Measurements from ENCODE around the gene CXCL5.
"Not testable (repeated sequence)": the region's sequence is repeated elsewhere in the genome, so short reads cannot be mapped to it uniquely, and the experiment has no call there.

Gene CXCL5

DNA sequence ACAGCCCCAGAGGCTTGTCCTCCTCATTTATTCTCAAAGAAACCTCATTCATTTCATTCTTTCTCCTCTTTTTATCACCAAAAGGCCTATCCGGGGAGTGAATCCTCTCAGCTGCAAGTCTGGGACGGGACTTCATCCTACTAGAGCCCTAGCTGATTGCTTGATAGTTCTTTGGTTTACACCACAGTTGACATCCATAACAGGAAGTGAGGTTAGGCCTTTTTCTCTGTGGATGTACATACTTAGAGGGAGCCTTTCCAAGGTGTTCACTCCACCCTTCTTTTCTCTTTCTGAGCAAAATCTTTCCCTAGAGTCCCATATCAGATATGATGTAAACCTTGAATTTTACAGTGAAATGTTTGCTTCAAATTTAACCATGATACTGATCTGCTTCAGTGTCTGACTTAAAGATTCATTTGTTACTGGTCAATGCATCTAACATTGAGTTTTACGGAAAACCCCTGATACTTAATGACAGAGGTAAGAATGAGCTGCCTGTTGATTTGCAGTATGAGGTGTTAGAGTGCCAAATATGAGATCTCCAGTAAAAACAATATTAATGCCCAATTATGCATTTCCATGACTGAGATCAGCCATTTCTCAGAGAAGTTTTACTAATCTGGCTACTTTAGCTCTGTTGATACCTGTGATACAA is 16.8 kb upstream of the CXCL5 start:
- no peak for FAIRE-seq

DNA sequence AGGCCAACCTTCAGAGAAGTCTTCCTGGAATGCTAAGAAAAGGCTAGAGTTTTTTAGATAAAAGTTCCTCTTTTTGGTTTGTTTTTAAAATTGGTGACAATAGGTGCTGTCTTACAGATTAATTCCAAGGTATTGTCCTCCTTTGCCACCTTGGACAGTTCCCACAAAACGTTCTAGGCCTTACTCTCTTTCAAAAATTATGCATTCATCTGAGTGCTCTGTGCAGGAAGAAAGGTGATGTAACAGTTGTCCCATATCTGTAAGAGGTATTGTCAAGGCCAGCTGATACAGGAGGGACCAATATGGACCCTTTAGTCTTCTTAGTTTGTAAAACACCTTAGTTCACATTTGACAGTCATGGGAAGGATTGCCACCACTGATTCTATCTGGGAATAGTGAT is 15.9 kb upstream of the CXCL5 start:
- DNase-seq (ENCODE audit: low spot score) (no peak), FAIRE-seq (no peak)

More for the DNA sequence above, 16.8 kb upstream of the CXCL5 start:
- no peak for DNase-seq (ENCODE audit: low spot score)

DNA sequence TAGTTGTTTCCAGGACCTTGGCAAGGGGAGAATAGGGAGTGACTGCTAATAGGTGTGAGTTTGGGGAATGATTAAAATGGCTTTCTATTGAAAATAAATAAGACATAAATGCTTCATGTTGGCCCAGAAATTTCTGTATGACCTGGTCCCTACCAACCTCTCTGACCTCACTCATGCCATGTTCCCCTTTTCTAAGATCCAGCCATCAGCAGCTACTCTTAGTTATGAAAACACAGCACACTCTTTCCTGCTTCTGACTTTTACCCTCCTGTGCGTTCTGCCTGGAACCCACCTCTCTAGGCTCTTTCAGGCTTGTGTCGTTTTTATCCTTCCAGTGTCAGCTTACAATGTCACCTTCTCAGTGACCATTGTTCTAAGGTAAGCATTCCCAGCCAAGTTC is 14.8 kb upstream of the CXCL5 start:
- FAIRE-seq (no peak), DNase-seq (ENCODE audit: low spot score) (no peak)

DNA sequence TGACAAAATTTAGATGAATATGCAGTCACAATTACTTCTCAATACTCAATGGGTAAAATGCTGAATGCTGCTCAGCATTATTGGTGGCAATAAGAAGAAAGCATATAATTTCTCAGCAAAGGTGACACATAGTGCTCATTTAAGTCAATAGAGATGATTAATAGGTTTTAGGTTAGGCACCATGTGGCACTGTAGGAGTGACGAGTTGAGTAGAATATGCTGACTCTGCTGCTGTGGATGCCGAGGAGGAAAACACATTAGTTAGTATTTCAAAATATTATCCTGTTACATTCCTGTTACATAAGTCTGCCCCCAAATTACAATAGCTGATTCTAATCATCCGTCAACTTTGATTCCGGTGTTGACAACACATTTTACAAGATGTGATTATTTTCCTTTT is 13.7 kb upstream of the CXCL5 start:
- no peak for DNase-seq (ENCODE audit: low spot score)
- FAIRE-seq: no peak

DNA sequence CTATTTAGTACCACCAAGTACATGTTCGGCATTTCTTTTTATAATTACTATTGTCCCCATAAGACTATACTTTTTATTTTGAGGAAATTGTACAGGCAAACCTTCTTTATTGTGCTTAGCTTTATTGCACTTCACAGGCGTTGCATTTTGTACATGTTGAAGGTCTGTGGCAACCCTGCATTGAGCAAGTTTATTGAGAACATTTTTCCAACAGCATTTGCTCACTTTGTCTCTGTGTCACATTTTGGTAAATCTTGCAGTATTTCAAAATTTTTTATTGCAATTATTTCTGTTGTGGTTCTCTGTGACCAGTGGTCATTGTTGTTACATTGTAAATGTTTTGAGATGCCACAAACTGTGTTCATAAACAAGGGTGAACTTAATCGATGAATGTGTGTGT is 10.8 kb upstream of the CXCL5 start:
- no peak for DNase-seq (ENCODE audit: low spot score)
- FAIRE-seq: no peak

DNA sequence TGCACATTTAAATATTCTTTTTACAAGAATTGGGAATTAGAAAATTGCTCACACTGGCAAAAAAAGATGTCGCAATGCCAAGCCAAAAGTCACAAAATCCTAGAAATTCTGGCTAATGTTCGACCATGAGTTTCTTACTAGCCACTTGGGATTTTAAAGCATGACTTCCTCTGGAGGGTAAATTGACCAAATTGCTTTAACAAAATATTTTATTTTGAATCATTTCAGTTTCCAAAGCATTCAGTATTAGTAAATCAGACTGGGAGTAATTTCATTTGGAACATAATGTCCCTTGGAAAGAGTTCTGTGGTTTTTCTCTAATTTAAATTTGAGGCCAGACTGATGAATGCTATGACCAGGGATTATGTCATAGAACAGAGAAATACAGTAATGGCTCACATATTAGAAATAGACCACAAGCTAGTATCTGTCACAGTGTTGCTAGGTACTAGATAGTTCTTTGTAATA is 7.6 kb upstream of the CXCL5 start:
- no peak for FAIRE-seq
- DNase-seq (ENCODE audit: low spot score): peak; percentile 13

DNA sequence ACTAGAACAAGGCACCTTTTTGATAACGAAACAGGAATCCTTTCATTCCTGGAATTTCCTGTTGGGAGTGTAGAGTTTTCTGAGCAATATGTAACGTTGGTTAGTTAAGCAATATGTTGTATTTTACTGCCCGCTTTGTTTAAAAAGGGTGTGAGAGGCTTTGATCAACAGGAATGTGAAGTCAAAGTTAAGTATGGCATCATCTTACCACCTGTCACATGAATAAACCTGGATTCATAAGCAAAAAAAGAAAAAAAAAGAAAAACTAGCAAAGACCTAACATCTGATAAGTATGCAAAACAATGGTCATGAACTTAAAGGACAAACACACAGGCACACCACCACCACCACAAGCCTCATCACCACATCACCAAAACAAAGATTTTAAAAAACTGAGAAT is 7.1 kb upstream of the CXCL5 start:
- DNase-seq (ENCODE audit: low spot score) (peak; percentile 14), FAIRE-seq (peak; percentile 37)

DNA sequence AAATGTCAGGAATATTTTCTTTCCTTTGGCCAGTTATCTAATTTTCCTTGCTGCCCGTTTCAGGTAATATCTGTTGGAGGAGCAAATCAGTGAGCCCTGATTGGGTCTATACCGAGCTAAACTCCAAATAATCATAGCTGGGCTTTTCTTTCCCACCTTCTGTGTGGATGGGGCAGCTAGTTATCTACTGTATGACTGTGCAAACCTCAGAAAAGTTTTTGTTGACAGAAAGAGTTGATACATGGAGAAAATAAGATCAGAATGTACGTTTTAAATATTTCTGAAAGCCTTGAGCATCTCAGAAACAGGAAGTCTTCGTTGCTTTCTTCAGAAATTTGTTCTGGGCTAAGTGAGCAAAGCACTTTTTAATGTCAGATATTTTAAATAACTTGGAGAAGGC is 6.2 kb upstream of the CXCL5 start:
- no peak for FAIRE-seq

DNA sequence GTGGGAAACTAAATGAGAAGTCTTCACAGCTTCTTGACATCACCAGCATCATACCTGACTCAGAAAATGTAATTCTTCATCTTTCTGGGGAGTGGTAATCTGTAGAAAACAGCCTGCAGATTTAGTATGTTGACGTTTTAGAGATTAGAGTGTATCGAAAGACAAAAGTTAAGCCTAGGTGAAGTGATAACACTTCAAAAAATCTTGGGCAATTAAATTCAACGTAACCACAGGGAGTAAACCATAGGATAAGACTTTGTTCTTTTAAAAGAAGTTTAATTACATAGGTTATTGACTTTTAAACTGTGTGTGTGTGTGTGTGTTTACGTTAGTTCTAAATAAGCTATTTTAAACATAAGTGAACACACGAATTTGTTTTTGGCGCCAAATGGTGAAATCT is 1.8 kb upstream of the CXCL5 start:
- FAIRE-seq: no peak

More for the DNA sequence above, 6.2 kb upstream of the CXCL5 start:
- no peak for DNase-seq (ENCODE audit: low spot score)

DNA sequence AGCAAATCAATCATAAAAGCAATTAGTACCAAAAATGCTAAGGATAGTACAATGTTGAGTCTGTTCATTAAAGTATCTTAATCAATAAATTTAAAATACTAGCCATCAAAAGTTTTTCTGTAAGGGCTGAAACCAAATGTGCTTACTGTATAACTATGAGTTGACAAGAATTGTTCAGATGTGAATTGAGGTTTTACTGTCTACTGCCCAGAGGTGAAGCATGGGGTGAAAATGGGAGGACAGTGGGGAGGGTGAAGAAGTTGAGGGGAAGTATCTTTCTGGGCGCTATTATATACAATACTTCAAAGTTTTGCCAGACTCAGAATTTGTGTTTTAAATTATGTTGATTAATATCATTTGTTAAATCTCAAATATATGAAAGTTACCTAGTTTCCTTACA is 6.4 kb downstream of the CXCL5 start:
- no peak for DNase-seq (ENCODE audit: low spot score)
- FAIRE-seq: no peak

More for the DNA sequence above, 1.8 kb upstream of the CXCL5 start:
- no peak for DNase-seq (ENCODE audit: low spot score)

DNA sequence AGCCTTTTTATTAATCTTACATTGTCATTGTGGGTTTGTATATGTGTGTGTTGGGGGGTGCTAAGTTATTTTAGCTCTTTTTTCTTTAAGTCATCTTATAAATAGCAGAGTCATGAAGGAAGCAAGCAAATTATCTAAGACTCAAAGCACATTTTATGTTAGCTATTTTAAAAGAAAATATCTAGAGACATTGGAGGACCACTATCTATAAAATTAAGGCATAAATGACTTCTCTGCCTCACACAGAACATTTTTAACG is 6.8 kb downstream of the CXCL5 start:
- DNase-seq (ENCODE audit: low spot score) (no peak), FAIRE-seq (no peak)

DNA sequence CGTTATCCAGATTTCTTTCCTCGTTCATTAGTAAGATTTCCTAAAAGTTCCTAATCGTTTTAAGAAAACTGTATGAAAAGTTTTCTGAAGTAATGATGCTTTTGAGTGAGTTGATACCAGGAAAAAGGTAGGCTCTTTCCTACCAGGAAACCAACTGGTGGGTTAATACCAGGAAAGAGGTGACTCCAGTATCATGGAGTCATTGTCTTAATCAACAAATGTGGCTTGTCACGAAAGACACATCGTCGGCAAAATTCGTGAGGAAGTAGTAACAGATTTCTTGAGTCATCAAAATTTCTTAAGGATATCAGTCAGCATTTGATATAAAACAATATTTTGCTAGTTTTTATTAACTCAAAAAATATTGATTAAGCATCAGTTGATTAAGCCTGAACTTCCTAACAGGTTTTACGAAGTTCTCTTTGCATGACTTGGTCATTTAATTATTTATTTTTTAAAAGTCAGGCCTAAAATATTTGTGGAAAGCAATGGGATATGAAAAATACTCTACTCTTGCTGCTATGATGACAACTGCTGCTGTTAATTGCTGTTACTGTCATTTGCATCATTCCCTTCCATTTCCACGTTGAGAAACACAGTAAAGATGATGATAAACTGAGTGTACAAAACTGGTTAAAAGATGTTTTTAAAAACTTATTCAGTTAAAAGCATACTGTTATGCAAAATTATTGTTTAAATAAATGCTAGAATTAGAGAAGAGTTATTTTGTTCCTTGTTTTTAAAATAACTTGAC is 7.3 kb downstream of the CXCL5 start:
- no peak for FAIRE-seq
- no peak for DNase-seq (ENCODE audit: low spot score)

DNA sequence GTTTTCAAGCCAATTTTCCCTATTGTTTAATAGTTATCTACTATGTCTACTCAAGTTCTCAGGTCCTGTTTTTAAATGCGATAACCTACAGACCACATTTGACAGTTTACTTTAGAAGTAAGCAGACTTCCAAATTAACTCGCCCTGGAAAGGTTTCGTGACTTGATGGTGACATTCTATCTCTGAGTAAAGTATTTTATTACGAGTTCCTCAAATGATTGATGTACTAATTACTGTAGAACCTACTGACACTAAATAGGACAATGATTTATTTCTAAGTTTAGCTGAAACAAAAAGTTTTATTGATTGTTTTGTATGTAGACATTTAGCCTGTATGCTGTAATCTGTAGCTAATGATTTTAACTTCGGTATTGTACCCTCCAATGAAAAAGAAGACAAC is 8.5 kb downstream of the CXCL5 start:
- DNase-seq (ENCODE audit: low spot score) (no peak), FAIRE-seq (no peak)

DNA sequence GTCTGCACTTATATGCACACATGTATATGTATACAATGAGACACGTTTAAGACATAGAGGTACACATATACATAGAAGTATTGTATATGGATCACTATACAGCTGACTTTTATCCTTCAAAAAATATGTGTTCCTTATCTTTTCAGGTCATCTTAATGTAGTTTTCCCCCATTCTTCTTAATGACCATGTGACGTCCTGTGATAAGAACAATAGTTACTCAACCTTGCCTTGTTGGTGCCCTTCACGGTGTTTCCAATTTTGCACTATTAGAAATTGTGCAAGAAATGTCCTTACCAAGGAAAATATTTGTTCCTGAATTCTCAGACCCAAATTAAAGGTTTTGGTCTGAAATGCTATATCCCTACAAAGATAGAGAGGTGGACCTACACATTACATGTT is 9.4 kb downstream of the CXCL5 start:
- FAIRE-seq (no peak), DNase-seq (ENCODE audit: low spot score) (no peak)

DNA sequence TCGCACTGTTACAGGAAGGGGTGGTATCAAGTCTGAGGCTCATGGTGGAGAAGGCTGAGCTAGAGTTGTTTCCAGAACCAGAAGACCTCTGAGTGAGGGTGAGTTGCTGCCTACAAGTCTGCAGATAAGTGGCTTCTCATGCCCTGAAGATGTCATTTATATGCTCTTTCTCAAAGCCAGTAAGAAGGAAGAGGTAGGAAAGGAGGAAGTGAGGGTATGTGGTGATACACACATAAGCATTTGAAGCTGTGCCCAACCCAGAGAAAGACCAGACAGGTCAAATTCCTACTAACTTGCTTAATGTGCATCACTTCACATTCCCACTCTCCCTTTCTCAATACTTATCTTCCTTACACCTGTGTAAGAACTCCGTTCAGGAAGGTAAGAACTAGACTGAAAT is 10.4 kb downstream of the CXCL5 start, which contains the start of gene PPBP:
Gene PPBP (minus strand): TSS at position 130 of the 400 bp plus-strand sequence. CDS start 87 bp downstream, at position 43.
- no peak for FAIRE-seq
- no peak for DNase-seq (ENCODE audit: low spot score)

DNA sequence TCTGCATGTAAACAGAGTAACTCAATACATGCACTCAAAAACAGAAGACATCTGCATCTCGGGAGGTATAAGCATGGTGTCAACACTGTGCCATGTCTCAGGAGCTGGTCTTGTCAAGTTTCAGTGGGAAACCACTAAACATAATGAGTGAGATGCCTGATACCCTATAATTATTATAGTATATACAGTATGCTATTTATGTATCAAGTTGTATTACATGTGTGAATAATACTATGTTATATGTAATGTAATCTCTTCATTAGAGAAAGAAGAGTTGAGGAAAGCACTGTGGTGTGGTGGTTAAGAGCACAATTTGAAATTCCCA is 13.0 kb downstream of the CXCL5 start:
- FAIRE-seq (no peak), DNase-seq (ENCODE audit: low spot score) (no peak)

DNA sequence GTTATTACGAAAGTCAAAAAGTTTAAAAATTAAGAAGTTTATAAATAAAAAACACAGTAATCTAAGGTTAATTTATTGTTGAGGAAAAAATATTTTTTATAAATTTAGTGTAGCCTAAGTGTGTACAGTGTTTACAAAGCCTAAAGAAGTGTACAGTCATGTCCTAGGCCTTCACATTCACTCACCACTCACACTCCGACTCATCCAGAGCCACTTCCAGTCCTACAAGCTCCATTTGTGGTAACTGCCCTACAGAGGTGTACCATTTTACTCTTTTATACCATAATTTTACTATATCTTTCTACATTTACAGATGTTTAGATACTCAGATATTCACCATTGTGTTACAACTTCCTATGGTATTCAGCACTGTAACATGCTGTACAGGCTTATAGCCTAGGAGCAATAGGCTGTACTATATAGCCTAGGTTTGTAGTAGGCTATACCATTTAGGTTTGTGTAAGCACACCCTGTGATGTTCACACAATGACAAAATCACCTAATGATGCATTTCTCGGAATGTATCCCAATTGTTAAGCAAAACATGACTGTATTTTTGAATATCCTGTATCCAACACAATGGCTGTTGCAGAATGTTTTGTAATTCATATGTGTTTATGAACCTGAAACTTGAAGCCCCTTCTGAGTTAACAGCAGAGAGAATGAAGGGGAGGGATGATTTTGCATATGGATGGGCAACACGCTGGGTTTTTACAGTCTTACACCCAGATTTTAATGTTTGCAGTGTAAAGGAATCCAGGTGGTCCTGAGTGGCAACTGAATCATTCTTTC is 13.5 kb downstream of the CXCL5 start:
- FAIRE-seq (no peak), DNase-seq (ENCODE audit: low spot score) (no peak)

DNA sequence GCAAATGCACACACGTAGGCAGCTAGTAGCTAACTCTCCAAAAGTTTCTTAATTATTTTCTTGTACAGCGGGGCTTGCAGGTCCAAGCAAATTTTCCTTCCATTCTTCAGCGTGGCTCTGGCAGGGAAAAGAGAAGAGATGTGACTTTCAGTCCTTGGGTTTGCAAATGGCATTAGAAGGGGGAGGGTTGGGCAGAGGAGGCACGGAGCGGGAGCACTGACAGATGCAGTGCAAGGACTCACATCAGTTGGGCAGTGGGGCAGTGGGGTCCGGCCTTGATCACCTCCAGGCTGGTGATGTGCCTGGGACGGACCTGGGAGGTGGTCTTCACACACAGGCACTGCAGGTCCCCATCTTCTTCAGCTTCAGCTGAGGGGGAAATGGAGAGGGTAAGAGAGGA is 17.3 kb downstream of the CXCL5 start:
- peak; percentile 86 for FAIRE-seq
- DNase-seq (ENCODE audit: low spot score): not testable (repeated sequence)

DNA sequence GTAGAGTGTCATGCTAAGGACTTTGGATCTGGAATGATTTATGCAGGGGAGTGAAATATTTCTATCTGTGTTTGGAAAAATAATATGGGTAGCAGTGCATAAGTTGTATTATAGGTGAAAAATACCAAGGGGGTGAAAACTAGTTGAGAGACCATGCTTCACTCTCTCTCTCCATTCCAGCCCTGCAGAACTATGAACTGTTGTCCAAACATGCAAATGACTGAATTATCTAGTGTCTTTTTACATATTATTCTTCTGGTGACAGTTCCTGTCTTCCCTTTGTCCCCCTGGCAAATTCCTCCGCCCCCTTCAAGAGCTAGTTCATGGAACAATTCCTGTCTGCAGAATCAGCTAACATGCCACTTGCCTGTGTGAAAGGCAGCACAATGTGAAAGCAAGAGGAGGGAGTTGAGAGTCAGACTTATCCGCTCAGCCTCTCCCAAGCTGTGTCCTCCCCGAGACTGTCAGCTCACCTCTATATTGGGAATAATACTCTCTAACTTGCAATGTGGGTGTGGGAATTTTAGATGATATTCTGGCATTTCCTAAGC is 19.0 kb downstream of the CXCL5 start:
- no peak for DNase-seq (ENCODE audit: low spot score)
- FAIRE-seq: no peak

DNA sequence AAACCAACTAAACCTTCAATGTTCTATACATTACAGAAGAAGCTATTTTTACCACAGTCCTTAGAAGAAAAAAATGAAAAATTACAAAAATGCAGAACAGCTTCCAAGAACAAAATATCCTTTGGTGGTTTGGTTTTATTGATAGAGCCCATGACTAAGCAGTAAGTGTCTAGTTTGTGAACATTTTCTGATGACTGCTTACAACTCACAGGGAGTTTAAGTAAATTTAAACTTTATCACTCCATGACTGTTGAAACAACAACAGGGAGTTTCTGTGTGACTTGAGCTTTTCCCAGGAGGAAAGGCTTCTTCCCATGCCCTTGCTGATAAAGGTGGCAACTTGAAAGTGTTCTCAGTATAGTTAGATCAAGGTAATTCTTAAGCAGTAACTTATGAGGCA is 19.6 kb downstream of the CXCL5 start:
- FAIRE-seq (no peak), DNase-seq (ENCODE audit: low spot score) (no peak)

DNA sequence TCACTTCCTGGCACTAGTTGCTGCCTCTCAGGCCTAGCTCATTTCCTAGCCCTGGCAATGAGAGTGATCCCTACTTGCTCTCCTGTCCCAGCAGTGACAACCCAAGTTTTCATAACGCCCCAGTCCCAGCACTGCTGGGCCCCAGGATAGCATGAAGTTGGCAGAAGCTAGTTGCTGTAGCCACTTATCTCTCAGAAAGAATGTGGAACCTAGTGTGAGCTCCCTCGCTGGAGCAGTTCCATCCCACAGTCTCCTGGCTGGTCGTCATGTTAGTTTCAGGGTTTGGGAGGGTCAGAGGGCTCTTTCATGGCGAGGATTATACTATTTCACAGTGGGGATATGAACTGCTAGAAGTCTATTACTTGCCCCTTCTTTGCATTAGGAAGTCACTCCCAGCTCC is 21.8 kb downstream of the CXCL5 start:
- DNase-seq (ENCODE audit: low spot score): no peak
- FAIRE-seq: no peak

DNA sequence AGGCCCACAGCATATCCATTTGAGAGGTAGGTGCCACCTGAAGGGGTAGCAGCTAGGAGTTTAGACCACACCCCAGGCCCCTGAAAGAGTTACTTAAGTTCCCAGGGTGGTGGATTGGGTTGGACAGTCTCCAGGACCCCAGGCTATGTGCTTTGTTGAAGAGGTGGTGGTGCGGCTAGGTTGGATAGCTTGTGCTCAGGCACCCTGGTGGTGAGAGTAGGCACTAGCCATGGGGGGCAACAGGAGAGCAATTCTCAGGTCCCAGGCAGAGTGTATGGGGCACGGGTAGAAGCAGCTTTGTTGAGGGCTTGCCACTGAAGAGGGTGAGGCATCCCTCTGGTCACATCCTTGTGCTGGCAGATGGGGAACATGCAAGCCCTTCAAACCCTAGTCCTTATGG is 22.3 kb downstream of the CXCL5 start:
- no peak for DNase-seq (ENCODE audit: low spot score)

More for the DNA sequence above, 22.3 kb downstream of the CXCL5 start:
- FAIRE-seq: no peak
